ENCODE measurements around the gene OR1C1.
"Not testable (repeated sequence)": the region's sequence is repeated elsewhere in the genome, so short reads cannot be mapped to it uniquely, and the experiment has no call there.

OR1C1 gene

GRCh38 chr1:247746391-247746935 lies 13.9 kb downstream of the OR1C1 start:
- Histone ChIP-seq H3K9me2 (replicated peaks; ENCODE audit: low read depth, low read length) (no peaks in the 10 kb centered on the region), H3K4me1 (ENCODE audit: insufficient read depth, low read length, poor library complexity, severe bottlenecking) (no peaks in the 10 kb centered on the region), H3K9ac (ENCODE audit: low read depth, low read length, poor library complexity, severe bottlenecking) (no peak overlapping the region), H3K9me3 (ENCODE audit: insufficient read depth, low read depth, low read length) (peaks cover 7% of the 10 kb centered on the region; the same call in 1 of the 2 replicates), H3K27me3 (ENCODE audit: insufficient read depth, low read length, poor library complexity, severe bottlenecking) (no peaks in the 10 kb centered on the region), H3K4me3 (ENCODE audit: low read length, poor library complexity, severe bottlenecking) (no peak overlapping the region), H4K20me1 (ENCODE audit: insufficient read depth, low read length, poor library complexity, severe bottlenecking) (no peaks in the 10 kb centered on the region), H2AFZ (ENCODE audit: low read length) (no peak overlapping the region), H3K4me2 (ENCODE audit: low read depth, low read length, poor library complexity, severe bottlenecking) (no peak overlapping the region), H3K36me3 (ENCODE audit: insufficient read depth, low read length) (no peaks in the 10 kb centered on the region), H3F3A (ENCODE audit: low read depth) (no peaks in the 10 kb centered on the region), H3K79me2 (ENCODE audit: insufficient read depth, low read length) (no peaks in the 10 kb centered on the region)
- TF ChIP-seq, protein P1, sequence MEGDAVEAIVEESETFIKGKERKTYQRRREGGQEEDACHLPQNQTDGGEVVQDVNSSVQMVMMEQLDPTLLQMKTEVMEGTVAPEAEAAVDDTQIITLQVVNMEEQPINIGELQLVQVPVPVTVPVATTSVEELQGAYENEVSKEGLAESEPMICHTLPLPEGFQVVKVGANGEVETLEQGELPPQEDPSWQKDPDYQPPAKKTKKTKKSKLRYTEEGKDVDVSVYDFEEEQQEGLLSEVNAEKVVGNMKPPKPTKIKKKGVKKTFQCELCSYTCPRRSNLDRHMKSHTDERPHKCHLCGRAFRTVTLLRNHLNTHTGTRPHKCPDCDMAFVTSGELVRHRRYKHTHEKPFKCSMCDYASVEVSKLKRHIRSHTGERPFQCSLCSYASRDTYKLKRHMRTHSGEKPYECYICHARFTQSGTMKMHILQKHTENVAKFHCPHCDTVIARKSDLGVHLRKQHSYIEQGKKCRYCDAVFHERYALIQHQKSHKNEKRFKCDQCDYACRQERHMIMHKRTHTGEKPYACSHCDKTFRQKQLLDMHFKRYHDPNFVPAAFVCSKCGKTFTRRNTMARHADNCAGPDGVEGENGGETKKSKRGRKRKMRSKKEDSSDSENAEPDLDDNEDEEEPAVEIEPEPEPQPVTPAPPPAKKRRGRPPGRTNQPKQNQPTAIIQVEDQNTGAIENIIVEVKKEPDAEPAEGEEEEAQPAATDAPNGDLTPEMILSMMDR (conservative IDR thresholded peaks at IDR 0.05; ENCODE audit: low read length), result no peak
- TF ChIP-seq EZH2phosphoT487 (IDR thresholded peaks at IDR 0.05; ENCODE audit: borderline replicate concordance), result no peak

- H4K20me1 ChIP-seq (ENCODE audit: insufficient read depth, low read length, poor library complexity, severe bottlenecking); H3F3A ChIP-seq (ENCODE audit: low read depth); H3K9me3 ChIP-seq (ENCODE audit: insufficient read depth, low read depth, low read length); H3K27me3 ChIP-seq (ENCODE audit: insufficient read depth, low read length, poor library complexity, severe bottlenecking); H3K9me2 ChIP-seq (replicated peaks; ENCODE audit: low read depth, low read length); H3K4me2 ChIP-seq (ENCODE audit: low read depth, low read length, poor library complexity, severe bottlenecking); H3K79me2 ChIP-seq (ENCODE audit: insufficient read depth, low read length); H3K9ac ChIP-seq (ENCODE audit: low read depth, low read length, poor library complexity, severe bottlenecking); H3K4me3 ChIP-seq (ENCODE audit: low read length, poor library complexity, severe bottlenecking); H3K4me1 ChIP-seq (ENCODE audit: insufficient read depth, low read length, poor library complexity, severe bottlenecking); H2AFZ ChIP-seq (ENCODE audit: low read length); H3K36me3 ChIP-seq (ENCODE audit: insufficient read depth, low read length): not testable (repeated sequence)
Observed at GRCh38 chr1:247742215-247742760, 18.1 kb downstream of the OR1C1 start.

GRCh38 chr1:247741756-247742155 lies 18.6 kb downstream of the OR1C1 start:
- Histone ChIP-seq H3F3A (ENCODE audit: low read depth) (no peaks in the 10 kb centered on the region), H3K27me3 (ENCODE audit: insufficient read depth, low read length, poor library complexity, severe bottlenecking) (no peaks in the 10 kb centered on the region), H3K4me1 (ENCODE audit: insufficient read depth, low read length, poor library complexity, severe bottlenecking) (no peaks in the 10 kb centered on the region), H2AFZ (ENCODE audit: low read length) (no peak overlapping the region), H3K36me3 (ENCODE audit: insufficient read depth, low read length) (no peaks in the 10 kb centered on the region), H3K4me2 (ENCODE audit: low read depth, low read length, poor library complexity, severe bottlenecking) (no peak overlapping the region), H3K9ac (ENCODE audit: low read depth, low read length, poor library complexity, severe bottlenecking) (no peak overlapping the region), H3K4me3 (ENCODE audit: low read length, poor library complexity, severe bottlenecking) (no peak overlapping the region), H3K9me3 (ENCODE audit: insufficient read depth, low read depth, low read length) (no peaks in the 10 kb centered on the region), H3K9me2 (replicated peaks; ENCODE audit: low read depth, low read length) (no peaks in the 10 kb centered on the region), H3K79me2 (ENCODE audit: insufficient read depth, low read length) (no peaks in the 10 kb centered on the region), H4K20me1 (ENCODE audit: insufficient read depth, low read length, poor library complexity, severe bottlenecking) (no peaks in the 10 kb centered on the region)
- TF ChIP-seq EZH2phosphoT487 (IDR thresholded peaks at IDR 0.05; ENCODE audit: borderline replicate concordance), result no peak
- TF ChIP-seq, protein P1 (conservative IDR thresholded peaks at IDR 0.05; ENCODE audit: low read length), result no peak

DNA sequence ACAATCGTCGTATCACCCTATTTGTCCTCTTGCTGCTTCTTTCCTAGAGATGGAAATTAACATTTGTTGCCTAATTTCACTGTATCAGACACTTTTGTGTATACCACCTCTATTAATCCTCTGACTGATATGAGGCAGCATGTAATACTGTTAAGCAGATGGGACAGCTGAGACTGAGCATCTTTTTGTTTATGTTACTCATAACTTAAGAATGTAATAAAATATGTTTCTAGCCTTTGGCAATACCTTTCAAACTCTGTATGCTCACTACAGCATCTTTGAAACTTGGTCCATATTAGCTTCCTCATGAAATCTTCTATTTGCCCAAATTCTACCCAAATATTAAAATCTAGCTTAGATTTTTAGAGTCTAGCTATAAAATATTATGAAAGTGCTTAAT lies 19.6 kb downstream of the OR1C1 start:
- no peaks in the 10 kb centered on the region for H3F3A ChIP-seq (ENCODE audit: low read depth)
- H2AFZ ChIP-seq (ENCODE audit: low read length), result no peak overlapping the region
- no peak overlapping the region for H3K9ac ChIP-seq (ENCODE audit: low read depth, low read length, poor library complexity, severe bottlenecking)
- no peaks in the 10 kb centered on the region for H4K20me1 ChIP-seq (ENCODE audit: insufficient read depth, low read length, poor library complexity, severe bottlenecking)
- H3K36me3 ChIP-seq (ENCODE audit: insufficient read depth, low read length), result no peaks in the 10 kb centered on the region
- no peak for TF ChIP-seq EZH2phosphoT487 (IDR thresholded peaks at IDR 0.05; ENCODE audit: borderline replicate concordance)
- TF ChIP-seq, protein P1 (conservative IDR thresholded peaks at IDR 0.05; ENCODE audit: low read length), result no peak
- no peaks in the 10 kb centered on the region for H3K4me1 ChIP-seq (ENCODE audit: insufficient read depth, low read length, poor library complexity, severe bottlenecking)
- H3K9me2 ChIP-seq (replicated peaks; ENCODE audit: low read depth, low read length), result no peaks in the 10 kb centered on the region
- H3K79me2 ChIP-seq (ENCODE audit: insufficient read depth, low read length), result no peaks in the 10 kb centered on the region
- no peak overlapping the region for H3K4me2 ChIP-seq (ENCODE audit: low read depth, low read length, poor library complexity, severe bottlenecking)
- no peak overlapping the region for H3K4me3 ChIP-seq (ENCODE audit: low read length, poor library complexity, severe bottlenecking)
- no peaks in the 10 kb centered on the region for H3K9me3 ChIP-seq (ENCODE audit: insufficient read depth, low read depth, low read length)
- H3K27me3 ChIP-seq (ENCODE audit: insufficient read depth, low read length, poor library complexity, severe bottlenecking), result no peaks in the 10 kb centered on the region
